CD14-positive monocyte (primary cell): Measurements from ENCODE around the gene MYO3B. TPM values are rescaled to one million over a fixed set of nuclear protein-coding genes. Genes with fewer than 3 reads are reported as not detected.

Source experiments
- DNase-seq, 3 donors: peaks; one replicate each; pipeline ENCODE4 v3.0.0-alpha.2; 2011 to 2022
- H2AFZ ChIP-seq: 2 replicates; pipeline ENCODE4 v1.6.0; 2012; ENCODE audit warnings: mild to moderate bottlenecking, low read depth, low read length, inconsistent platforms; ENCODE audit not compliant: insufficient read depth, poor library complexity, severe bottlenecking
- H3K27ac ChIP-seq, 2 donors: 1 replicate in 1 of 2; 2 replicates in 1 of 2; pipeline ENCODE4 v1.5.1; 2012 to 2013; ENCODE audit warnings: low read length in 2 of 2, control low read depth in 1 of 2, inconsistent platforms in 1 of 2, low read depth in 1 of 2, mild to moderate bottlenecking in 1 of 2
- H3K27me3 ChIP-seq, 2 donors: one replicate each; pipeline versions ENCODE4 v1.6.0 to v1.6.1; 2011 to 2013; ENCODE audit warnings: low read length in 2 of 2; ENCODE audit not compliant: control insufficient read depth in 2 of 2, insufficient read depth in 2 of 2
- H3K36me3 ChIP-seq, 2 donors: replicated peaks in 1 of 2; 1 replicate in 1 of 2; 2 replicates in 1 of 2; pipeline versions ENCODE4 v1.5.1 to v1.6.1; 2012 to 2013; ENCODE audit warnings: low read length in 2 of 2, control low read depth in 1 of 2, inconsistent platforms in 1 of 2, mild to moderate bottlenecking in 1 of 2; ENCODE audit not compliant: insufficient read depth in 2 of 2, control insufficient read depth in 1 of 2
- H3K4me1 ChIP-seq, 2 donors: 1 replicate in 1 of 2; 2 replicates in 1 of 2; pipeline versions ENCODE4 v1.5.1 to v1.6.1; 2012 to 2013; ENCODE audit warnings: low read length in 2 of 2, control low read depth in 1 of 2, inconsistent platforms in 1 of 2, mild to moderate bottlenecking in 1 of 2, moderate library complexity in 1 of 2; ENCODE audit not compliant: insufficient read depth in 2 of 2, control insufficient read depth in 1 of 2
- H3K4me2 ChIP-seq: replicated peaks from 2 replicates; pipeline ENCODE3; 2012; ENCODE audit warnings: low read length, moderate library complexity, mild to moderate bottlenecking; ENCODE audit not compliant: poor library complexity, severe bottlenecking; ENCODE audit errors: extremely low read depth
- H3K4me3 ChIP-seq, 3 experiments: fragments of 200-600 bp in 1 of 3; sonication (generic) in 1 of 3; replicated peaks in 1 of 3; 1 replicate in 2 of 3; 2 replicates in 1 of 3; pipeline ENCODE4 v1.5.1; 2011 to 2013; ENCODE audit warnings: low read length in 3 of 3, mild to moderate bottlenecking in 3 of 3, control low read depth in 2 of 3, low read depth in 2 of 3, inconsistent platforms in 1 of 3, moderate library complexity in 1 of 3
- H3K79me2 ChIP-seq: 2 replicates; pipeline ENCODE4 v1.6.0; 2012; ENCODE audit warnings: mild to moderate bottlenecking, control low read depth, inconsistent platforms, low read length, moderate library complexity; ENCODE audit not compliant: insufficient read depth
- H3K9ac ChIP-seq: 2 replicates; pipeline ENCODE4 v1.6.0; 2017; ENCODE audit warnings: low read length, mild to moderate bottlenecking; ENCODE audit not compliant: insufficient read depth, poor library complexity, severe bottlenecking
- H3K9me3 ChIP-seq, 2 donors: replicated peaks in 1 of 2; 1 replicate in 1 of 2; 2 replicates in 1 of 2; pipeline versions ENCODE4 v1.5.1 to v1.6.1; 2012 to 2013; ENCODE audit warnings: low read length in 2 of 2, control low read depth in 1 of 2; ENCODE audit not compliant: control insufficient read depth in 1 of 2, insufficient read depth in 1 of 2
- H4K20me1 ChIP-seq: 2 replicates; pipeline ENCODE4 v1.6.0; 2012; ENCODE audit warnings: mild to moderate bottlenecking, low read length, control low read depth, moderate library complexity; ENCODE audit not compliant: insufficient read depth
- H3K27ac Mint-ChIP-seq, 7 donors: one replicate each; pipeline ENCODE4 v1.8.0; 2020; ENCODE audit warnings: mild to moderate bottlenecking in 7 of 7, mixed read lengths in 7 of 7, moderate library complexity in 6 of 7, inconsistent platforms in 2 of 7
- H3K27me3 Mint-ChIP-seq, 3 donors: one replicate each; pipeline ENCODE4 v1.8.0; 2021 to 2022; ENCODE audit warnings: low read depth in 3 of 3, mild to moderate bottlenecking in 3 of 3, mixed read lengths in 3 of 3, moderate library complexity in 3 of 3, inconsistent platforms in 1 of 3
- H3K36me3 Mint-ChIP-seq, 2 donors: one replicate each; pipeline ENCODE4 v1.8.0; 2020; ENCODE audit warnings: mixed read lengths in 2 of 2, inconsistent platforms in 1 of 2, mild to moderate bottlenecking in 1 of 2
- H3K4me1 Mint-ChIP-seq: one replicate; pipeline ENCODE4 v1.8.0; 2020; ENCODE audit warnings: mild to moderate bottlenecking, mixed read lengths
- H3K4me3 Mint-ChIP-seq, 2 donors: one replicate each; pipeline ENCODE4 v1.8.0; 2020; ENCODE audit warnings: mild to moderate bottlenecking in 2 of 2, mixed read lengths in 2 of 2, moderate library complexity in 1 of 2
- H3K9me3 Mint-ChIP-seq, 7 donors: one replicate each; pipeline ENCODE4 v1.8.0; 2020 to 2022; ENCODE audit warnings: mixed read lengths in 7 of 7, mild to moderate bottlenecking in 6 of 7, moderate library complexity in 6 of 7, inconsistent platforms in 2 of 7
- CTCF ChIP-seq: fragments of 200-600 bp; IDR thresholded peaks from one replicate; pipeline ENCODE4 v1.8.0; 2022; ENCODE audit warnings: antibody characterized with exemption, mild to moderate bottlenecking
- WGBS: methylation state at CpG from one replicate; pipeline ENCODE4 v1.1.5; 2013; ENCODE audit warnings: missing lambda C conversion rate; ENCODE audit not compliant: insufficient coverage; 5-methylcytosine and 5-hydroxymethylcytosine counted together
- intact Hi-C, 2 donors: fragments of 100-400 bp; cut with micrococcal nuclease; formaldehyde crosslinking; loops; one replicate each; pipeline versions ENCODE4 v1.15.0 to v1.15.1; 2023
- polyA plus RNA-seq, 3 donors: library from polyadenylated mRNA; depleted of rRNA in 1 of 3; unstranded in 2 of 3; stranded (reverse) in 1 of 3; fragments of 300-500 nt in 2 of 3; fragments of >200 nt in 1 of 3; fragmentation: Illumina TruSeq in 2 of 3; gene quantifications; 1 replicate in 2 of 3; 2 replicates in 1 of 3; pipeline ENCODE4 v1.2.3, GENCODE V29; 2012 to 2021

Gene MYO3B
- polyA plus RNA-seq, 3 donors = not detected

- Histone ChIP-seq H3K9ac (no peak overlapping the region), H3K4me3 (no peak overlapping the region), H3K36me3 (no peaks in the 10 kb centered on the region), H3K4me1 (no peaks in the 10 kb centered on the region), H2AFZ (no peak overlapping the region), H3K79me2 (no peaks in the 10 kb centered on the region), H3K4me2 (no peak overlapping the region), H4K20me1 (no peaks in the 10 kb centered on the region), H3K27me3 (no peaks in the 10 kb centered on the region), H3K9me3 (peaks cover 0 to 4% of the 10 kb centered on the region in 2 donors), H3K27ac (no peak overlapping the region)
- H3K27ac Mint-ChIP-seq = no peak overlapping the region
- WGBS = no CpG with 5 or more reads among the region's 6 CpGs
- H3K9me3 Mint-ChIP-seq = peaks cover 3 to 19% (median 5%) of the 10 kb centered on the region in 7 donors
- H3K4me3 Mint-ChIP-seq = no peak overlapping the region
- H3K27me3 Mint-ChIP-seq = peaks cover 1 to 7% (median 4%) of the 10 kb centered on the region in 3 donors
- H3K4me1 Mint-ChIP-seq = no peaks in the 10 kb centered on the region
- no peak for TF ChIP-seq CTCF
- no peaks in the 10 kb centered on the region for H3K36me3 Mint-ChIP-seq
- no peak for DNase-seq
- intact Hi-C loops = no loop called here
Measured at GRCh38 chr2:170253721-170254230, 75.8 kb downstream of the MYO3B start.

- no peak overlapping the region for H3K27ac Mint-ChIP-seq
- peaks cover 1 to 7% (median 4%) of the 10 kb centered on the region in 3 donors for H3K27me3 Mint-ChIP-seq
- no peaks in the 10 kb centered on the region for H3K27me3 ChIP-seq
- no peaks in the 10 kb centered on the region for H3K36me3 ChIP-seq
- no peaks in the 10 kb centered on the region for H3K79me2 ChIP-seq
- H3K4me1 ChIP-seq = no peaks in the 10 kb centered on the region
- H3K4me2 ChIP-seq = no peak overlapping the region
- 97% methylated on average over 7 of the region's 7 CpGs for WGBS
- H3K9me3 Mint-ChIP-seq = peaks cover 3 to 19% (median 5%) of the 10 kb centered on the region in 7 donors
- H3K36me3 Mint-ChIP-seq = no peaks in the 10 kb centered on the region
- no peak overlapping the region for H2AFZ ChIP-seq
- no peak overlapping the region for H3K27ac ChIP-seq
- intact Hi-C loops = no loop called here
- H3K9me3 ChIP-seq = peaks cover 0 to 4% of the 10 kb centered on the region in 2 donors
- H3K9ac ChIP-seq = no peak overlapping the region
- H3K4me3 ChIP-seq = no peak overlapping the region
- DNase-seq = no peak
- no peaks in the 10 kb centered on the region for H3K4me1 Mint-ChIP-seq
- no peaks in the 10 kb centered on the region for H4K20me1 ChIP-seq
- no peak for TF ChIP-seq CTCF
- H3K4me3 Mint-ChIP-seq = no peak overlapping the region
Measured at GRCh38 chr2:170254293-170254732, 76.4 kb downstream of the MYO3B start.
